Caco-2 (cell line): ENCODE measurements around the gene FUT9. TPM values are rescaled to one million over a fixed set of nuclear protein-coding genes. Genes with fewer than 3 reads are reported as not detected.

ENCODE experiments used
- BruUV-seq: library from RNA; stranded (reverse); fragments of 400-500 nt; replicated peaks from 2 replicates; lab custom pipeline; 2021; lab: Mats Ljungman, UMichigan
- CTCF ChIA-PET: fragments of 300-600 bp; sonication (Branson Sonifier 250); formaldehyde crosslinking; loops from one replicate; lab custom pipeline; 2022; ENCODE audit warnings: antibody characterized with exemption; lab: Charles Lee
- POLR2A ChIA-PET: fragments of 300-600 bp; sonication (Branson Sonifier 250); formaldehyde crosslinking; loops from one replicate; lab custom pipeline; 2022; ENCODE audit warnings: antibody characterized with exemption; lab: Charles Lee
- DNase-seq, 2 experiments: peaks; one replicate each; pipeline versions ENCODE4 v3.0.0 to v3.0.0-alpha.2; 2020 to 2022
- H3K27me3 ChIP-seq: replicated peaks from 2 replicates; pipeline ENCODE4 v1.6.0; 2011; ENCODE audit warnings: low read length; ENCODE audit not compliant: control insufficient read depth, insufficient read depth
- H3K36me3 ChIP-seq: 2 replicates; pipeline ENCODE4 v1.5.1; 2011; ENCODE audit warnings: low read length; ENCODE audit not compliant: control insufficient read depth, insufficient read depth
- H3K4me1 ChIP-seq: fragments of 250-450 bp; sonication (Bioruptor Pico); 2 replicates; pipeline ENCODE4 v1.5.1; 2020; ENCODE audit warnings: mild to moderate bottlenecking
- H3K4me3 ChIP-seq: 2 replicates; pipeline ENCODE4 v1.5.1; 2011; ENCODE audit warnings: low read depth, mild to moderate bottlenecking, control low read depth, low read length
- H3K9me3 ChIP-seq: fragments of 250-450 bp; sonication (Bioruptor Pico); 2 replicates; pipeline ENCODE4 v1.5.1; 2020; ENCODE audit warnings: mild to moderate bottlenecking, moderate library complexity
- H3K27ac Mint-ChIP-seq: one replicate; pipeline ENCODE4 v1.8.0; 2022; ENCODE audit warnings: mixed read lengths; ENCODE audit not compliant: unreplicated experiment
- H3K27me3 Mint-ChIP-seq: one replicate; pipeline ENCODE4 v1.8.0; 2022; ENCODE audit warnings: mixed read lengths; ENCODE audit not compliant: insufficient read depth, unreplicated experiment
- H3K36me3 Mint-ChIP-seq: one replicate; pipeline ENCODE4 v1.8.0; 2022; ENCODE audit warnings: mild to moderate bottlenecking, mixed read lengths; ENCODE audit not compliant: insufficient read depth, unreplicated experiment
- H3K4me1 Mint-ChIP-seq: one replicate; pipeline ENCODE4 v1.8.0; 2022; ENCODE audit warnings: low read depth, mixed read lengths; ENCODE audit not compliant: unreplicated experiment
- H3K4me3 Mint-ChIP-seq: one replicate; pipeline ENCODE4 v1.8.0; 2022; ENCODE audit warnings: mild to moderate bottlenecking, moderate library complexity, mixed read lengths; ENCODE audit not compliant: unreplicated experiment
- H3K9me3 Mint-ChIP-seq: one replicate; pipeline ENCODE4 v1.8.0; 2022; ENCODE audit warnings: mixed read lengths; ENCODE audit not compliant: unreplicated experiment
- CTCF ChIP-seq, 2 experiments: fragments of 200-600 bp in 1 of 2; IDR thresholded peaks; 1 replicate in 1 of 2; 2 replicates in 1 of 2; pipeline versions ENCODE4 v1.5.1 to v1.8.0; 2011 to 2022; ENCODE audit warnings: antibody characterized with exemption in 1 of 2, control low read depth in 1 of 2, inconsistent platforms in 1 of 2, low read depth in 1 of 2, low read length in 1 of 2, mild to moderate bottlenecking in 1 of 2, moderate library complexity in 1 of 2; ENCODE audit not compliant: insufficient read depth in 1 of 2, severe bottlenecking in 1 of 2, unreplicated experiment in 1 of 2
- intact Hi-C: fragments of 100-400 bp; cut with micrococcal nuclease; formaldehyde crosslinking; loops from one replicate; pipeline ENCODE4 v1.10.0; 2022; ENCODE audit not compliant: unreplicated experiment
- total RNA-seq: library from RNA; stranded (reverse); gene quantifications from 2 replicates; pipeline ENCODE4 v1.2.3, GENCODE V29; 2022

The FUT9 gene
- total RNA-seq, 1 experiment from 2014 or later, result 0.11 TPM

GRCh38 chr6:95998133-95998532, 17.6 kb upstream of the FUT9 start:
- ChIA-PET CTCF (no interaction called here), POLR2A (no interaction called here)
- no peaks in the 10 kb centered on the region for H3K27me3 Mint-ChIP-seq
- intact Hi-C loops, result no loop called here
- TF ChIP-seq CTCF (IDR thresholded peaks at IDR 0.05; ENCODE audit: insufficient read depth in 1 of 2, low read depth in 1 of 2, low read length in 1 of 2, severe bottlenecking in 1 of 2, unreplicated experiment in 1 of 2), result no peak
- no peaks in the 10 kb centered on the region for H3K36me3 ChIP-seq
- no peaks in the 10 kb centered on the region for H3K36me3 Mint-ChIP-seq
- BruUV-seq, result no TSS peak
- H3K27ac Mint-ChIP-seq, result no peak overlapping the region
- H3K4me1 ChIP-seq, result no peaks in the 10 kb centered on the region
- no peak overlapping the region for H3K4me3 Mint-ChIP-seq
- no peaks in the 10 kb centered on the region for H3K9me3 ChIP-seq
- no peak for DNase-seq
- peaks cover 28% of the 10 kb centered on the region for H3K9me3 Mint-ChIP-seq
- H3K27me3 ChIP-seq, result no peaks in the 10 kb centered on the region
- no peaks in the 10 kb centered on the region for H3K4me1 Mint-ChIP-seq
- no peak overlapping the region for H3K4me3 ChIP-seq

DNA sequence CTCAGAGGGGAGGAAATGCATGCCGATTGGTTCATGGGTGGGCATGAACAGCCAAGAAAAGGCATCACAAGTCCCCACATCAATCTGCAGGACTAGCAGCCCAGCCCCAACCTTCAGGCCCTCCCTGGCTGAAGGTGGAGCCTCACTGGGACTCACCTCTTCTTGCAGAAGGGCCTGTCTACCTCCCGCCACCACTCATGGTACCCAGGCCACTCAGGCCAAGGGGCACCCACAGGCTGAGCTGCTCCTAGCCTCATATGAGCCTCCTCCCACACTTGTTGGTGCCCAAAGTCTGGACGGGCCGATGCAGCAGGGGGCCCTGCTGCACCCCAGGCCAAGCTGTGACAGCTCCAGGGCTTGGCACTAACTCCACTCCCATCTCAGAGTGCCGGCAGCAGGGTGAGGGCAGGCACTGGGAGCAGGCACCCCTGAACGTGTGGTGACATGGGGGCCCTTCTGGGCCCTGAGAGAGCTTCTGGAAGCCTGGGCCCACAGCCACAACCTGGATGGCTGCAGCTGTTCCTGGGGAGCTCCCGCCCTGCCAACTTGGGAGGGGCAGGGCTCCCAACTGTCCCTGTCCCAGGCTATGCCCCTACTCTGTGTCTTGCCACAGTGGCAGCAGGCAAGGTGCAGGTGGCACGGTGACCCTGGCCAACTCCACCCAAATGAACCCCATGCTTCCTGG, 13.7 kb upstream of the FUT9 start:
- no peak for TF ChIP-seq CTCF (IDR thresholded peaks at IDR 0.05; ENCODE audit: insufficient read depth in 1 of 2, low read depth in 1 of 2, low read length in 1 of 2, severe bottlenecking in 1 of 2, unreplicated experiment in 1 of 2)
- Histone ChIP-seq H3K27me3 (no peaks in the 10 kb centered on the region), H3K36me3 (no peaks in the 10 kb centered on the region), H3K4me3 (no peak overlapping the region), H3K4me1 (no peaks in the 10 kb centered on the region), H3K9me3 (no peaks in the 10 kb centered on the region)
- no peak for DNase-seq
- Mint-ChIP-seq H3K36me3 (no peaks in the 10 kb centered on the region), H3K27me3 (no peaks in the 10 kb centered on the region), H3K27ac (no peak overlapping the region), H3K4me1 (no peaks in the 10 kb centered on the region), H3K4me3 (no peak overlapping the region), H3K9me3 (peaks cover 28% of the 10 kb centered on the region)
- POLR2A ChIA-PET, result no interaction called here
- intact Hi-C loops, result no loop called here
- BruUV-seq, result no TSS peak
- CTCF ChIA-PET, result interaction anchor here (0.6 kb wide), 1 partner anchor 231 kb away, joined by 4 read pairs; no protein-coding TSS in a partner anchor

GRCh38 chr6:96002576-96002910, 13.2 kb upstream of the FUT9 start:
- no peaks in the 10 kb centered on the region for H3K27me3 Mint-ChIP-seq
- no peak overlapping the region for H3K4me3 Mint-ChIP-seq
- ChIA-PET POLR2A (no interaction called here), CTCF (interaction anchor here (0.6 kb wide), 1 partner anchor 231 kb away, joined by 4 read pairs; no protein-coding TSS in a partner anchor)
- no peaks in the 10 kb centered on the region for H3K36me3 Mint-ChIP-seq
- BruUV-seq, result no TSS peak
- Histone ChIP-seq H3K4me1 (no peaks in the 10 kb centered on the region), H3K27me3 (no peaks in the 10 kb centered on the region), H3K36me3 (no peaks in the 10 kb centered on the region), H3K4me3 (no peak overlapping the region), H3K9me3 (no peaks in the 10 kb centered on the region)
- peaks cover 28% of the 10 kb centered on the region for H3K9me3 Mint-ChIP-seq
- no peak for DNase-seq
- TF ChIP-seq CTCF (IDR thresholded peaks at IDR 0.05; ENCODE audit: insufficient read depth in 1 of 2, low read depth in 1 of 2, low read length in 1 of 2, severe bottlenecking in 1 of 2, unreplicated experiment in 1 of 2), result no peak
- no peak overlapping the region for H3K27ac Mint-ChIP-seq
- H3K4me1 Mint-ChIP-seq, result no peaks in the 10 kb centered on the region
- intact Hi-C loops, result no loop called here
